Gastroesophageal sphincter (tissue), 4 donors: Measurements from ENCODE around the gene ITPKC. TPM values are rescaled to one million over a fixed set of nuclear protein-coding genes. Genes with fewer than 3 reads are reported as not detected.

ENCODE experiments used
- ATAC-seq: fragments of 150-250 bp; one replicate; pipeline ENCODE4 v1.9.1; 2016; ENCODE audit warnings: mild to moderate bottlenecking, moderate library complexity
- H3K27ac ChIP-seq, 4 donors: fragments of 200-600 bp; sonication (generic) in 3 of 4; 1 replicate in 3 of 4; 2 replicates in 1 of 4; pipeline ENCODE4 v1.5.1; 2016 to 2019
- H3K27me3 ChIP-seq: fragments of 200-600 bp; sonication (generic); one replicate; pipeline ENCODE4 v1.5.1; 2019
- H3K36me3 ChIP-seq, 2 donors: fragments of 200-600 bp; sonication (generic); one replicate each; pipeline ENCODE4 v1.5.1; 2019; ENCODE audit warnings: control low read depth in 1 of 2
- H3K4me1 ChIP-seq, 3 donors: fragments of 200-600 bp; sonication (generic); 1 replicate in 2 of 3; 2 replicates in 1 of 3; pipeline ENCODE4 v1.5.1; 2016 to 2019; ENCODE audit warnings: control low read depth in 2 of 3
- H3K4me3 ChIP-seq, 2 donors: fragments of 200-600 bp; sonication (generic); one replicate each; pipeline ENCODE4 v1.5.1; 2019; ENCODE audit warnings: mild to moderate bottlenecking in 1 of 2, moderate library complexity in 1 of 2
- H3K9me3 ChIP-seq, 3 donors: fragments of 200-600 bp; sonication (generic); one replicate each; pipeline ENCODE4 v1.5.1; 2017 to 2019; ENCODE audit warnings: control low read depth in 2 of 3
- EP300 ChIP-seq: sonication (generic); formaldehyde crosslinking; IDR thresholded peaks from one replicate; pipeline ENCODE4 v1.6.1; 2017; ENCODE audit warnings: antibody characterized with exemption, mild to moderate bottlenecking
- POLR2A ChIP-seq, 2 donors: fragments of 450-650 bp; IDR thresholded peaks; one replicate each; pipeline ENCODE4 v1.6.1; 2017; ENCODE audit warnings: antibody characterized with exemption in 2 of 2, mild to moderate bottlenecking in 2 of 2, moderate library complexity in 1 of 2
- POLR2AphosphoS5 ChIP-seq: sonication (generic); formaldehyde crosslinking; IDR thresholded peaks from one replicate; pipeline ENCODE4 v1.6.1; 2017; ENCODE audit warnings: antibody characterized with exemption
- WGBS, 2 donors: methylation state at CpG; one replicate each; pipeline ENCODE4 v1.1.5; 2018; ENCODE audit warnings: low coverage in 1 of 2; 5-methylcytosine and 5-hydroxymethylcytosine counted together
- total RNA-seq, 4 donors: library from RNA; depleted of rRNA; stranded (reverse); fragments of >200 nt; gene quantifications; one replicate each; pipeline ENCODE4 v1.1.0, GENCODE V29; 2016
- TF ChIP-seq, protein P1 (sequence below), 4 experiments: fragments of 200-600 bp in 2 of 4; fragments of 450-650 bp in 2 of 4; sonication (generic) in 1 of 4; IDR thresholded peaks; one replicate each; pipeline ENCODE4 v1.5.1; 2017 to 2019; ENCODE audit warnings: antibody characterized with exemption in 4 of 4, mild to moderate bottlenecking in 2 of 4, moderate library complexity in 2 of 4

ITPKC gene
- total RNA-seq, 4 donors from 2014 or later, result 25.2 to 71.8 (median 30.6) TPM

DNA sequence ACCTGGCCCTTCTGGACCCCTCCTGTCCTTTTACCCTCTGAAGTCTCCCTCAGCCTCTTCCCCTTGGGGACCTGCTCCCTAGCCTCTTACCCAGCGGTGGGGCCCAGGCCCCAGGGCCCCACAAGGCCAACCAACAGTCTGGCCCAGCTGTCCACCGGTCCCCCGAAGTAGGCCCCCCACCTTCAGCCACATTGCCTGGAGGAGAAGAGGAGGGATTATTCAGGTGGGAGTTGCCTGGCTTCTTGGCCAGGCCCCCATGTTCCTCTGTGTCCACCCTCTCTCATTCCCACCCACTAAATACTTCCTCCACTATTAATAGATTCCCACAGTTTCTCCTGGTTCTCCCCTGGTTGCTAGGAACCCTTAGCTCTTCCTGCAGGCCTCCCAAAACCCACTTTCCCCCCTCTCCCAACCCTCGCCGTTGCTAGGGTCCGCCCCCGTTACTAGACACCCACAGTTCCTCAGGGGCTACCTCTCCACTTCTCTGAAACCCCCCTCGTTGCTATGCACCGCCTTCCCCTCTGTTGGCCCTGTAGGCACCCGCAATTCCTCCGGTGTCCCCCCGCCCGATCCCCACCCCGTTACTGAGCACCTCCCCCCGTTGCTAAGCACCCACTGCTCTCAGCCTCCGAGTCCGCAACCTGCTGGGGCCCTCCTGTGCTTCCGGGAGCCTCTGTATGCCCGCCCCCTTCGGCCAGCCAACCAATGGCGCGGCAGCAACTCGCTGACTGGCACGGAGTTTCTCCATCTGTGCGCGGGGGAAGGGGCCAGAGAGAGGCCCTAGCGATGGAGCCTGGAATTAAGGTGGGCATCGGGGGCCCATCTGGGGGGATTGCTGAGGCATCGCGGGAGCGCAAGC lies 2.2 kb upstream of the ITPKC start:
- no peaks in the 10 kb centered on the region for H3K9me3 ChIP-seq
- H3K27ac ChIP-seq, result peak overlapping the region; percentile 47 to 99 (median 98)
- H3K4me3 ChIP-seq, result peak overlapping the region; percentile 43 to 92
- peaks cover 0 to 50% (median 20%) of the 10 kb centered on the region in 3 donors for H3K4me1 ChIP-seq
- H3K27me3 ChIP-seq, result no peaks in the 10 kb centered on the region
- 4 to 6% methylated on average over 6 to 11 of the region's 31 CpGs for WGBS, 2 donors
- TF ChIP-seq POLR2A (IDR thresholded peaks at IDR 0.05) (no peak), EP300 (no peak), POLR2AphosphoS5 (no peak)
- TF ChIP-seq, protein P1, sequence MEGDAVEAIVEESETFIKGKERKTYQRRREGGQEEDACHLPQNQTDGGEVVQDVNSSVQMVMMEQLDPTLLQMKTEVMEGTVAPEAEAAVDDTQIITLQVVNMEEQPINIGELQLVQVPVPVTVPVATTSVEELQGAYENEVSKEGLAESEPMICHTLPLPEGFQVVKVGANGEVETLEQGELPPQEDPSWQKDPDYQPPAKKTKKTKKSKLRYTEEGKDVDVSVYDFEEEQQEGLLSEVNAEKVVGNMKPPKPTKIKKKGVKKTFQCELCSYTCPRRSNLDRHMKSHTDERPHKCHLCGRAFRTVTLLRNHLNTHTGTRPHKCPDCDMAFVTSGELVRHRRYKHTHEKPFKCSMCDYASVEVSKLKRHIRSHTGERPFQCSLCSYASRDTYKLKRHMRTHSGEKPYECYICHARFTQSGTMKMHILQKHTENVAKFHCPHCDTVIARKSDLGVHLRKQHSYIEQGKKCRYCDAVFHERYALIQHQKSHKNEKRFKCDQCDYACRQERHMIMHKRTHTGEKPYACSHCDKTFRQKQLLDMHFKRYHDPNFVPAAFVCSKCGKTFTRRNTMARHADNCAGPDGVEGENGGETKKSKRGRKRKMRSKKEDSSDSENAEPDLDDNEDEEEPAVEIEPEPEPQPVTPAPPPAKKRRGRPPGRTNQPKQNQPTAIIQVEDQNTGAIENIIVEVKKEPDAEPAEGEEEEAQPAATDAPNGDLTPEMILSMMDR (IDR thresholded peaks at IDR 0.05), result no peak
- peak; percentile 72 for ATAC-seq
- H3K36me3 ChIP-seq, result peaks cover 0 to 39% of the 10 kb centered on the region in 2 donors

DNA sequence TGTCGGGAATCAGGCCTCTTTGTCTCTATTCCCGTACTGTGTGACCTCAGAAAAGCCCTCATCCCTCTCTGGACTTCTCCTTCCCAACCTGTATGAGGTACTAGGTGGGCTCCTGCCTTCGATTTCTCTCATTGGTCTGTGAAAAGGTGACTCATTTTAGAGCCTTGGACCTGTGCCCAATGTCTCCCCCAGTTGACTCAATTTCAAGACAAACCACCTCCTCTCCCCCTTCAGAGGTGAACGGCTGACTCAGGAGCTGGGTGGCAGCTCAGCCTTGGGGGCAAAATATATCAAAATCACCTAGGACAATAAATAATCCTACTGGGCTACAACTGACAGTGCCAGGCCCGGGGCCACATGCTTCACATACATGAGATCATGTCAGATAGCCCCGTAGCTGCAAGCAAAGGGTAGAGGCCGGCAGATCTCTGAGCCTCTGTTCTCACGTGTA lies 856 bp upstream of the ITPKC start:
- H3K36me3 ChIP-seq, result peaks cover 0 to 25% of the 10 kb centered on the region in 2 donors
- peak overlapping the region; percentile 77 to 92 for H3K4me3 ChIP-seq
- 0 to 4% methylated on average over 3 to 8 of the region's 8 CpGs for WGBS, 2 donors
- no peaks in the 10 kb centered on the region for H3K9me3 ChIP-seq
- H3K27ac ChIP-seq, result peak overlapping the region; percentile 97 to 99 (median 98)
- ATAC-seq, result no peak
- no peaks in the 10 kb centered on the region for H3K27me3 ChIP-seq
- H3K4me1 ChIP-seq, result peaks cover 0 to 64% (median 27%) of the 10 kb centered on the region in 3 donors
- TF ChIP-seq POLR2AphosphoS5 (peak; percentile 10), POLR2A (IDR thresholded peaks at IDR 0.05) (peak in 1 of 2 donors; percentile 1), EP300 (no peak)

DNA sequence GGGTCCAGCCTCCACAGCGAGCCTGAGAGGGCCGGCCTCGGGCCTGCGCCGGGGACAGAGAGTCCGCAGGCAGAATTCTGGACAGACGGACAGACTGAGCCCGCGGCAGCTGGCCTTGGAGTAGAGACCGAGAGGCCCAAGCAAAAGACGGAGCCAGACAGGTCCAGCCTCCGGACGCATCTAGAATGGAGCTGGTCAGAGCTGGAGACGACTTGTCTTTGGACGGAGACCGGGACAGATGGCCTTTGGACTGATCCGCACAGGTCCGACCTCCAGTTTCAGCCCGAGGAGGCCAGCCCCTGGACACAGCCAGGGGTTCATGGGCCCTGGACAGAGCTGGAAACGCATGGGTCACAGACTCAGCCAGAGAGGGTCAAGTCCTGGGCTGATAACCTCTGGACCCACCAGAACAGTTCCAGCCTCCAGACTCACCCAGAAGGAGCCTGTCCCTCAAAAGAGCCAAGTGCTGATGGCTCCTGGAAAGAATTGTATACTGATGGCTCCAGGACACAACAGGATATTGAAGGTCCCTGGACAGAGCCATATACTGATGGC lies 490 bp downstream of the ITPKC start:
- no peaks in the 10 kb centered on the region for H3K27me3 ChIP-seq
- H3K9me3 ChIP-seq, result no peaks in the 10 kb centered on the region
- 0% methylated on average over 4 of the region's 20 CpGs; no CpG with 5 or more reads in 1 of the 2 donors for WGBS, 2 donors
- peak overlapping the region; percentile 97 to 99 (median 98) for H3K27ac ChIP-seq
- no peak for ATAC-seq
- TF ChIP-seq POLR2AphosphoS5 (no peak), POLR2A (IDR thresholded peaks at IDR 0.05) (no peak), EP300 (no peak)
- TF ChIP-seq, protein P1 (IDR thresholded peaks at IDR 0.05), result no peak
- peaks cover 0 to 78% (median 39%) of the 10 kb centered on the region in 3 donors for H3K4me1 ChIP-seq
- H3K4me3 ChIP-seq, result peak overlapping the region; percentile 77 to 92
- peaks cover 0 to 12% of the 10 kb centered on the region in 2 donors for H3K36me3 ChIP-seq

DNA sequence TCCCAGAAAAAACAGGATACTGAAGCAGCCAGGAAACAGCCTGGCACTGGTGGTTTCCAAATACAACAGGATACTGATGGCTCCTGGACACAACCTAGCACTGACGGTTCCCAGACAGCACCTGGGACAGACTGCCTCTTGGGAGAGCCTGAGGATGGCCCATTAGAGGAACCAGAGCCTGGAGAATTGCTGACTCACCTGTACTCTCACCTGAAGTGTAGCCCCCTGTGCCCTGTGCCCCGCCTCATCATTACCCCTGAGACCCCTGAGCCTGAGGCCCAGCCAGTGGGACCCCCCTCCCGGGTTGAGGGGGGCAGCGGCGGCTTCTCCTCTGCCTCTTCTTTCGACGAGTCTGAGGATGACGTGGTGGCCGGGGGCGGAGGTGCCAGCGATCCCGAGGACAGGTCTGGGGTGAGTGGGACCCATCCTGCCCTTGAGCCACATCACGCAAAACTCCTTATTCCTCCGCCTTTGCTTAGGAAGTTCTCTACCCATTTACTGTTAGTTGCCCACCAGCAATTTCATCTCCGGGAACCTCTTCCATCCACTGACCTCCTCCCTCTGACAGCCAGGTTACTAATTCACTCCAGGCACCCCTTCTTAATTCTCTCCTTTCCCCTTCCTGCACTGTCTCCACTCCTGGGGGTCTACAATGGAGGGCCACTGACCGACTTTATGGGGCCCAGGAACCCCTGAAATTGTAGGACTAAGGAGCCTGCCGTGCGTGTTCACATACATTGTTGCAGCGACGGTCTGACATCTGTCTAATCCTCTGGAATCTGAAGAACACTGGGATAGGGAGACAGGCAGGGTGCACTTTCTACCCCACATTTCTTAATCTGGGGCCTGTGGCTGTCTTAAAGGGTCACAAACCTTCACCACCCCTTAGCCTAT lies 1.2 kb downstream of the ITPKC start:
- peaks cover 0 to 85% (median 43%) of the 10 kb centered on the region in 3 donors for H3K4me1 ChIP-seq
- WGBS, 2 donors, result 14% methylated on average over 7 of the region's 20 CpGs; no CpG with 5 or more reads in 1 of the 2 donors
- peak overlapping the region; percentile 97 to 99 (median 98) for H3K27ac ChIP-seq
- no peak for TF ChIP-seq POLR2AphosphoS5
- peak in 1 of 2 donors; percentile 13 for TF ChIP-seq POLR2A (IDR thresholded peaks at IDR 0.05)
- no peak for ATAC-seq
- peaks cover 0 to 11% of the 10 kb centered on the region in 2 donors for H3K36me3 ChIP-seq
- H3K27me3 ChIP-seq, result no peaks in the 10 kb centered on the region
- H3K4me3 ChIP-seq, result peak overlapping the region; percentile 77 to 92
- no peaks in the 10 kb centered on the region for H3K9me3 ChIP-seq

DNA sequence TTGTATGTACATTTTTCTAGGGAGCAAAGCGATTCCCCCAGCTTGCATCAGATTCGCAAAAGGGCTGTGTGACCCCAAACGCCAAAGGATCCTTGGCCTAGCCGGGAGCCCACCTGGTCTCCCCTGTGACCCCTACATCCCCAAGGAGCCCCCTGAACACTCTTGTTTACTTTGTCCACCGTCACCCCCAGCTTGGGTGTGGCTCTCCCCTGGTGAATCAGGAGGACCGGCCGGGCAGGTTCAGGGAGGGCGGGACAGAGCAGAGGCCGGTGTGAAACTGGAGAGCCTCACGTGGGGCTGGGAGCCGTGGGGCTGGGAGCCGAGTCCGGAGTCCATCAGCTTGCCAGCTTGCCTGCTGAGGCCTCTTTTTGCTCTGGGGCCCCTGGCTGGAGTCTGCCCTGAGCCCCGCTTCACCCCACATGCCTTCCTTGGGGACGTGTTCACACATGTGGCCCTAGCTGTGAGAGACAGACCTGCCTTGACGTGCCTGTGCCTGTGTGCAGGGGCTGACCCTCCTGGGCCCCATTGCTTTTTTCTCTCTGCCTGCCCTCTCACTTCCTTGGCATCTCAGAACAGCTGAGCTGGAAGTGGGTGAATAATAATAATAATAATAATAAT lies 2.0 kb downstream of the ITPKC start:
- H3K36me3 ChIP-seq, result peaks cover 0 to 13% of the 10 kb centered on the region in 2 donors
- peak overlapping the region; percentile 97 to 99 (median 98) for H3K27ac ChIP-seq
- no peaks in the 10 kb centered on the region for H3K27me3 ChIP-seq
- no peaks in the 10 kb centered on the region for H3K9me3 ChIP-seq
- TF ChIP-seq POLR2A (IDR thresholded peaks at IDR 0.05), result peak in 1 of 2 donors; percentile 39
- TF ChIP-seq POLR2AphosphoS5, result no peak
- H3K4me1 ChIP-seq, result peaks cover 0 to 85% (median 42%) of the 10 kb centered on the region in 3 donors
- 11% methylated on average over 6 of the region's 16 CpGs; no CpG with 5 or more reads in 1 of the 2 donors for WGBS, 2 donors
- peak overlapping the region; percentile 77 to 92 for H3K4me3 ChIP-seq
- ATAC-seq, result no peak
